Lung (tissue), 12 donors: ENCODE results near the gene IL22RA1. TPM values are rescaled to one million over a fixed set of nuclear protein-coding genes. Genes with fewer than 3 reads are reported as not detected.

Experiments
- ATAC-seq: fragments of 200-7000 bp; cut with Tn5 transposase; one replicate; pipeline ENCODE4 v1.9.1; 2020; ENCODE audit warnings: moderate number of reproducible peaks; ENCODE audit not compliant: insufficient read depth, low FRiP score
- DNase-seq, 3 donors: peaks; one replicate each; pipeline ENCODE4 v3.0.0-alpha.2; 2013 to 2017
- H3K27ac ChIP-seq, 2 donors: one replicate each; pipeline ENCODE4 v1.5.1; 2013; ENCODE audit warnings: mild to moderate bottlenecking in 2 of 2, moderate library complexity in 2 of 2, control low read depth in 1 of 2, inconsistent platforms in 1 of 2, low read depth in 1 of 2, low read length in 1 of 2
- H3K27me3 ChIP-seq, 3 donors: one replicate each; pipeline ENCODE4 v1.5.1; 2013; ENCODE audit warnings: low read length in 2 of 3; ENCODE audit not compliant: control insufficient read depth in 3 of 3, insufficient read depth in 3 of 3
- H3K36me3 ChIP-seq, 4 donors: one replicate each; pipeline ENCODE4 v1.5.1; 2013; ENCODE audit warnings: low read length in 4 of 4, mild to moderate bottlenecking in 1 of 4, moderate library complexity in 1 of 4; ENCODE audit not compliant: control insufficient read depth in 4 of 4, insufficient read depth in 4 of 4
- H3K4me1 ChIP-seq, 5 donors: one replicate each; pipeline ENCODE4 v1.5.1; 2013; ENCODE audit warnings: low read length in 5 of 5, mild to moderate bottlenecking in 2 of 5, moderate library complexity in 1 of 5; ENCODE audit not compliant: control insufficient read depth in 5 of 5, insufficient read depth in 5 of 5
- H3K4me3 ChIP-seq: one replicate; pipeline ENCODE4 v1.5.1; 2013; ENCODE audit warnings: mild to moderate bottlenecking, control low read depth, moderate library complexity
- H3K9ac ChIP-seq, 2 donors: one replicate each; pipeline ENCODE4 v1.5.1; 2013; ENCODE audit warnings: low read length in 2 of 2, control low read depth in 1 of 2; ENCODE audit not compliant: insufficient read depth in 1 of 2
- H3K9me3 ChIP-seq, 4 donors: one replicate each; pipeline ENCODE4 v1.5.1; 2013; ENCODE audit warnings: low read length in 3 of 4, mild to moderate bottlenecking in 1 of 4, moderate library complexity in 1 of 4; ENCODE audit not compliant: control insufficient read depth in 4 of 4, insufficient read depth in 3 of 4
- WGBS, 2 donors: extraction: QIAGEN DNeasy Blood & Tissue Kit; methylation state at CpG; one replicate each; pipeline ENCODE4 v1.1.7; 2013; 5-methylcytosine and 5-hydroxymethylcytosine counted together
- polyA plus RNA-seq, 2 donors: library from polyadenylated mRNA; stranded (reverse); fragments of 200-250 nt; gene quantifications; one replicate each; pipeline ENCODE4 v1.2.1, GENCODE V29; 2013
- total RNA-seq, 2 donors: library from RNA; depleted of rRNA in 1 of 2; stranded (reverse); fragments of >200 nt in 1 of 2; gene quantifications; one replicate each; pipeline ENCODE4 v1.2.1, GENCODE V29; 2014 to 2021
- TF ChIP-seq, protein P1 (sequence below): IDR thresholded peaks from 2 replicates; pipeline ENCODE4 v1.5.1; 2012; ENCODE audit warnings: mild to moderate bottlenecking; ENCODE audit errors: control extremely low read depth, extremely low read depth
- donor health status: control.
- donor health status: control.
- donor health status: Bipolar disorder and iron deficiency.
- donor health status: healthy.
- donor health status: DM: yes; HTN: yes; CAD: no.

Gene IL22RA1
- total and polyA plus RNA-seq, 4 donors: 0.09 to 1.0 (median 0.23) TPM

DNA sequence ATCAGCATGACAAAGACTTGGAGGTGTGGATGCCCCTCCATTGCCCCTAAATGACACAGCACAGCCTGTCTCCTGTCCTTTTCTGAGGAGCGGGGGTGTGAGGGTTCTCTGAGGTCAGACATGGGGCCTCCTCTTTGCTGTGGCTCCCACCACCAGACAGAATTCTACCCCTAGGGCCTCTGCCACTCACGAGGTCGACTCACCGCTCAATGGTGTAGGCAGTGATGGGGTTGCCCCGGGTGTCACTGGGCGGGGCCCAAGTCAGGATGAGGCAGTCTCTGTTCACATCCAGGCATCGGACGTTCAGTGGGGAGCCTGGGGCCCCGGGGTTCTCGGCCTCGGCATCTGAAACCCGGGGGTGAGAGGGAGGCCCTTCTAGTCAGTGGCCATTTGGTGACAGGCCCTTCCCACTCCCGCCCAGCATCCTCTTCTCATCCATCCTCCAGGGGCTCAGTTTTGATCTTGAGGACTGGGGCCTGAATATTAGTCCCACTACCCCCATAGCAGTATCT is 50.9 kb downstream of the IL22RA1 start:
- TF ChIP-seq, protein P1, sequence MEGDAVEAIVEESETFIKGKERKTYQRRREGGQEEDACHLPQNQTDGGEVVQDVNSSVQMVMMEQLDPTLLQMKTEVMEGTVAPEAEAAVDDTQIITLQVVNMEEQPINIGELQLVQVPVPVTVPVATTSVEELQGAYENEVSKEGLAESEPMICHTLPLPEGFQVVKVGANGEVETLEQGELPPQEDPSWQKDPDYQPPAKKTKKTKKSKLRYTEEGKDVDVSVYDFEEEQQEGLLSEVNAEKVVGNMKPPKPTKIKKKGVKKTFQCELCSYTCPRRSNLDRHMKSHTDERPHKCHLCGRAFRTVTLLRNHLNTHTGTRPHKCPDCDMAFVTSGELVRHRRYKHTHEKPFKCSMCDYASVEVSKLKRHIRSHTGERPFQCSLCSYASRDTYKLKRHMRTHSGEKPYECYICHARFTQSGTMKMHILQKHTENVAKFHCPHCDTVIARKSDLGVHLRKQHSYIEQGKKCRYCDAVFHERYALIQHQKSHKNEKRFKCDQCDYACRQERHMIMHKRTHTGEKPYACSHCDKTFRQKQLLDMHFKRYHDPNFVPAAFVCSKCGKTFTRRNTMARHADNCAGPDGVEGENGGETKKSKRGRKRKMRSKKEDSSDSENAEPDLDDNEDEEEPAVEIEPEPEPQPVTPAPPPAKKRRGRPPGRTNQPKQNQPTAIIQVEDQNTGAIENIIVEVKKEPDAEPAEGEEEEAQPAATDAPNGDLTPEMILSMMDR: no peak
- DNase-seq: no peak
- ATAC-seq: no peak

DNA sequence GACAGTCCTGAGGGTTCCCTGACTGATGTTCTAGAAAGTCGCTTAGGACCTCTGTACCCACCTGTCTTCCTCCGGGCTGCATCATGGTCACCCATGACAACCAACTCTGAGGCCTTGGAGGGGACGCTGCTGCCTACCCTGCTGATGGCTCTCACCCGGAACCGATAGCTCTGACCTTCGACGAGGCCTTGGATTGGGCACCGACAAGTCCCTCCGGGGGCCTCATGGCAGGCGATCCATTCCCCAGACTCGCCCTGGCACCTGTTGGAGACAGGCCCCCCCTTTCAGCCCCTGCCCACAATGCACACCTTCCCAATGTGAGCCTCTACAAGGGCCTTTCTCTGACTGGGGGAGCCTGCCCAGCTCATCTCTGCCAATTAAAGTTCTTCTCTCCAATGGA is 52.2 kb downstream of the IL22RA1 start:
- H3K4me3 ChIP-seq: no peak overlapping the region
- no peak overlapping the region for H3K9ac ChIP-seq
- no peaks in the 10 kb centered on the region for H3K9me3 ChIP-seq
- H3K4me1 ChIP-seq: no peaks in the 10 kb centered on the region
- ATAC-seq: no peak
- no peaks in the 10 kb centered on the region for H3K36me3 ChIP-seq
- peak overlapping the region in 1 of 2 donors; percentile 11 for H3K27ac ChIP-seq
- H3K27me3 ChIP-seq: no peaks in the 10 kb centered on the region
- no peak for DNase-seq
- TF ChIP-seq, protein P1: no peak
- WGBS, 2 donors: 91 to 94% methylated on average over 11 of the region's 11 CpGs

More for the DNA sequence above, 50.9 kb downstream of the IL22RA1 start:
- Histone ChIP-seq H3K9me3 (no peaks in the 10 kb centered on the region), H3K27ac (no peak overlapping the region), H3K27me3 (no peaks in the 10 kb centered on the region), H3K36me3 (no peaks in the 10 kb centered on the region), H3K4me1 (no peaks in the 10 kb centered on the region), H3K9ac (no peak overlapping the region), H3K4me3 (no peak overlapping the region)
- 83 to 91% methylated on average over 13 of the region's 13 CpGs for WGBS, 2 donors

- TF ChIP-seq, protein P1: no peak
- ATAC-seq (no peak), DNase-seq (no peak)
These were observed 53.0 kb downstream of the IL22RA1 start for GRCh38 chr1:24089743-24090555.

More at GRCh38 chr1:24089743-24090555, 53.0 kb downstream of the IL22RA1 start:
- H3K27me3 ChIP-seq: no peaks in the 10 kb centered on the region
- H3K4me3 ChIP-seq: no peak overlapping the region
- no peaks in the 10 kb centered on the region for H3K9me3 ChIP-seq
- H3K4me1 ChIP-seq: no peaks in the 10 kb centered on the region
- peak overlapping the region in 1 of 2 donors; percentile 11 for H3K27ac ChIP-seq
- WGBS, 2 donors: 73 to 85% methylated on average over 14 of the region's 14 CpGs
- no peaks in the 10 kb centered on the region for H3K36me3 ChIP-seq
- no peak overlapping the region for H3K9ac ChIP-seq
